ENCODE measurements around the gene AMFR. TPM values are rescaled to one million over a fixed set of nuclear protein-coding genes. Genes with fewer than 3 reads are reported as not detected.

The AMFR gene
- total and polyA plus RNA-seq, 2 of the 8 experiments (the other 6 are each of a cell fraction or from before 2014, with no cell fraction given) = 18.6 to 21.7 TPM

DNA sequence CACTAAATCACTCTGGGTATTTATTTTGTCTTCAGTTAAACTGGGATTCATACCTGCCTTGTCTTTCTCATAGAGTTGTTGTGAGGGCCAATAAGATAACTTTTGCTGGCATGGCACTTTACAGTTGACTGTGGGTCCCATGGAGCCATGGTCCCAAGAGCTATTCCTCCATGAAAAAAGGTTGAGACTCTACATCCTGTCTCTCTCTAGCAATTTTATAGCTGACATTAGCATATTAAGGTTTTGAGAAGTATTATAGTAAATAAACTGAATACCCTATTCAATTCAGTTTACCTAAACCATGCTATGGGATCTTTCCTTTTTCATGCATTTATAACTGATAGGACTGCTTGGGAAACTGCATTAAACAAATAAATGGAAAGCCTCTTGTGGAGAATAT lies 43.5 kb upstream of the AMFR start:
- Histone ChIP-seq H3K14ac (ENCODE audit: insufficient read length) (no peak overlapping the region), H3K56ac (replicated peaks; ENCODE audit: insufficient read length, low read depth, low read length) (no peak overlapping the region), H4K8ac (ENCODE audit: extremely low read depth, insufficient read depth, low read length) (no peak overlapping the region), H2BK12ac (ENCODE audit: low read depth, low read length) (no peak overlapping the region), H2AK5ac (ENCODE audit: low read depth, low read length) (no peak overlapping the region), H3K18ac (ENCODE audit: extremely low read depth, low read length) (no peak overlapping the region), H2BK120ac (replicated peaks; ENCODE audit: low read depth, low read length) (no peak overlapping the region), H4K91ac (replicated peaks; ENCODE audit: insufficient read length, low read length) (no peak overlapping the region), H3K23ac (ENCODE audit: insufficient read length) (no peak overlapping the region), H4K20me1 (replicated peaks in 1 of 2; ENCODE audit: control insufficient read depth in 1 of 2, insufficient read depth in 2 of 2, low read length in 2 of 2) (peaks cover 0 to 2% of the 10 kb centered on the region in 2 experiments), H4K5ac (ENCODE audit: insufficient read length, low read depth, low read length) (no peak overlapping the region), H2BK15ac (ENCODE audit: low read length) (no peak overlapping the region), H3K79me2 (ENCODE audit: control insufficient read depth in 1 of 2, insufficient read depth in 2 of 2, low read length in 2 of 2) (no peaks in the 10 kb centered on the region), H3K27me3 (replicated peaks in 1 of 4; ENCODE audit: control insufficient read depth in 3 of 4, extremely low read depth in 1 of 4, insufficient read depth in 3 of 4, low read length in 3 of 4) (no peaks in the 10 kb centered on the region), H3K9ac (replicated peaks in 1 of 4; ENCODE audit: extremely low read depth in 1 of 4, low read depth in 3 of 4, low read length in 3 of 4) (no peak overlapping the region), H2BK20ac (ENCODE audit: low read length) (no peak overlapping the region), H3K4ac (replicated peaks; ENCODE audit: insufficient read length, low read depth, low read length) (no peak overlapping the region), H3K23me2 (ENCODE audit: low read depth, low read length) (no peaks in the 10 kb centered on the region), H3K27ac (ENCODE audit: low read depth, low read length) (no peak overlapping the region), H3K79me1 (ENCODE audit: low read depth, low read length) (no peaks in the 10 kb centered on the region), H3K36me3 (ENCODE audit: control insufficient read depth in 2 of 4, insufficient read depth in 4 of 4, low read length in 3 of 4) (peaks cover 28 to 87% (median 69%) of the 10 kb centered on the region in 4 experiments), H3K9me3 (ENCODE audit: insufficient read depth in 2 of 2, low read depth in 1 of 2, low read length in 1 of 2) (no peaks in the 10 kb centered on the region), H3K4me1 (replicated peaks in 1 of 4; ENCODE audit: control insufficient read depth in 3 of 4, insufficient read depth in 4 of 4, low read length in 3 of 4) (no peaks in the 10 kb centered on the region), H3K4me2 (ENCODE audit: insufficient read depth in 1 of 2, low read depth in 2 of 2, low read length in 2 of 2) (no peak overlapping the region), H2BK5ac (ENCODE audit: low read depth, low read length) (no peak overlapping the region), H2AFZ (ENCODE audit: low read length) (no peak overlapping the region), H3K4me3 (ENCODE audit: extremely low read depth in 1 of 4, insufficient read depth in 2 of 4, low read depth in 3 of 4, low read length in 4 of 4) (no peak overlapping the region)
- ChIA-PET CTCF (ENCODE audit: partially characterized antibody) (no interaction called here), POLR2A (ENCODE audit: partially characterized antibody) (interaction anchor here (1.1 to 2.3 kb wide), 2 partner anchors 10 to 18 kb away, joined by 4 to 7 read pairs; partner anchors contain the start of genes NUDT21 and OGFOD1)
- no peak for DNase-seq (ENCODE audit: low read depth in 1 of 2, low spot score in 2 of 2)
- FAIRE-seq = no peak
- no peak for TF ChIP-seq GABPA (IDR thresholded peaks at IDR 0.05; ENCODE audit: borderline replicate concordance, insufficient read depth, low read length)
- no peak for TF ChIP-seq HDAC6 (IDR thresholded peaks at IDR 0.05; ENCODE audit: low read depth, low read length)
- TF ChIP-seq, protein P1, sequence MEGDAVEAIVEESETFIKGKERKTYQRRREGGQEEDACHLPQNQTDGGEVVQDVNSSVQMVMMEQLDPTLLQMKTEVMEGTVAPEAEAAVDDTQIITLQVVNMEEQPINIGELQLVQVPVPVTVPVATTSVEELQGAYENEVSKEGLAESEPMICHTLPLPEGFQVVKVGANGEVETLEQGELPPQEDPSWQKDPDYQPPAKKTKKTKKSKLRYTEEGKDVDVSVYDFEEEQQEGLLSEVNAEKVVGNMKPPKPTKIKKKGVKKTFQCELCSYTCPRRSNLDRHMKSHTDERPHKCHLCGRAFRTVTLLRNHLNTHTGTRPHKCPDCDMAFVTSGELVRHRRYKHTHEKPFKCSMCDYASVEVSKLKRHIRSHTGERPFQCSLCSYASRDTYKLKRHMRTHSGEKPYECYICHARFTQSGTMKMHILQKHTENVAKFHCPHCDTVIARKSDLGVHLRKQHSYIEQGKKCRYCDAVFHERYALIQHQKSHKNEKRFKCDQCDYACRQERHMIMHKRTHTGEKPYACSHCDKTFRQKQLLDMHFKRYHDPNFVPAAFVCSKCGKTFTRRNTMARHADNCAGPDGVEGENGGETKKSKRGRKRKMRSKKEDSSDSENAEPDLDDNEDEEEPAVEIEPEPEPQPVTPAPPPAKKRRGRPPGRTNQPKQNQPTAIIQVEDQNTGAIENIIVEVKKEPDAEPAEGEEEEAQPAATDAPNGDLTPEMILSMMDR (IDR thresholded peaks at IDR 0.05; ENCODE audit: control extremely low read depth in 1 of 3, insufficient read depth in 1 of 3, low read depth in 1 of 3, low read length in 3 of 3) = no peak
- TF ChIP-seq POLR2A (IDR thresholded peaks at IDR 0.05; ENCODE audit: control extremely low read depth in 1 of 2, low read depth in 2 of 2, low read length in 2 of 2) = no peak
- no peak for TF ChIP-seq JUN (IDR thresholded peaks at IDR 0.05; ENCODE audit: low read depth, low read length)
- no peak for TF ChIP-seq SIRT6 (IDR thresholded peaks at IDR 0.05; ENCODE audit: low read length)
- TF ChIP-seq MAX (IDR thresholded peaks at IDR 0.05) = no peak
- TF ChIP-seq SRF (IDR thresholded peaks at IDR 0.05; ENCODE audit: low read depth, low read length) = no peak
- TF ChIP-seq KDM4A (IDR thresholded peaks at IDR 0.05; ENCODE audit: low read depth, low read length, severe bottlenecking) = no peak
- no peak for TF ChIP-seq TAF1 (IDR thresholded peaks at IDR 0.05; ENCODE audit: low read depth, low read length)
- TF ChIP-seq TCF12 (IDR thresholded peaks at IDR 0.05; ENCODE audit: low read depth, low read length) = no peak
- TF ChIP-seq CBX5 (IDR thresholded peaks at IDR 0.05; ENCODE audit: low read depth, low read length) = no peak
- TF ChIP-seq EZH2 (IDR thresholded peaks at IDR 0.05; ENCODE audit: low read depth, low read length, severe bottlenecking) = no peak
